GM12878 (cell line): ENCODE results near the gene GMNN.

Experiments
- ATF3 ChIP-seq: IDR thresholded peaks from 2 replicates; pipeline ENCODE4 v1.6.1; 2011; ENCODE audit warnings: low read depth, mild to moderate bottlenecking, low read length, moderate library complexity, borderline replicate concordance; ENCODE audit errors: extremely low read depth
- EP300 ChIP-seq, 2 experiments: fragments of 150-350 bp in 1 of 2; IDR thresholded peaks; 2 replicates each; pipeline ENCODE4 v1.6.1; 2011 to 2012; ENCODE audit warnings: low read depth in 2 of 2, low read length in 2 of 2, borderline replicate concordance in 1 of 2, improper control_type of control experiment in 1 of 2, inconsistent platforms in 1 of 2; ENCODE audit not compliant: control insufficient read depth in 1 of 2
- EZH2 ChIP-seq: IDR thresholded peaks from 2 replicates; pipeline ENCODE4 v1.6.1; 2012; ENCODE audit warnings: low read depth, mild to moderate bottlenecking, control low read depth, inconsistent platforms, low read length, borderline replicate concordance; ENCODE audit not compliant: control insufficient read depth
- HCFC1 ChIP-seq: fragments of 150-350 bp; IDR thresholded peaks from 2 replicates; pipeline ENCODE4 v1.6.1; 2014; ENCODE audit warnings: low read length
- HDAC6 ChIP-seq: fragments of 200-600 bp; sonication (generic); IDR thresholded peaks from one replicate; pipeline ENCODE4 v1.8.0; 2017; ENCODE audit warnings: antibody characterized with exemption; ENCODE audit not compliant: unreplicated experiment
- POLR2A ChIP-seq: IDR thresholded peaks from 2 replicates; pipeline ENCODE4 v1.6.1; 2011; ENCODE audit warnings: low read depth, mild to moderate bottlenecking, low read length
- POLR2AphosphoS5 ChIP-seq: IDR thresholded peaks from 2 replicates; pipeline ENCODE4 v1.6.1; 2011; ENCODE audit warnings: mild to moderate bottlenecking, low read length, inconsistent platforms
- RAD51 ChIP-seq: fragments of 450-650 bp; IDR thresholded peaks from 2 replicates; pipeline ENCODE4 v1.6.1; 2016; ENCODE audit warnings: moderate library complexity, mild to moderate bottlenecking, inconsistent platforms
- SMAD1 ChIP-seq: fragments of 450-650 bp; IDR thresholded peaks from 2 replicates; pipeline ENCODE4 v1.6.1; 2018; ENCODE audit warnings: mild to moderate bottlenecking, low read depth; ENCODE audit not compliant: partially characterized antibody
- TCF12 ChIP-seq: IDR thresholded peaks from 2 replicates; pipeline ENCODE4 v1.6.1; 2011; ENCODE audit warnings: low read depth, mild to moderate bottlenecking, low read length
- ZNF24 ChIP-seq: fragments of 450-650 bp; IDR thresholded peaks from 2 replicates; pipeline ENCODE4 v1.6.1; 2017; ENCODE audit warnings: antibody characterized with exemption, mild to moderate bottlenecking
- ZNF274 ChIP-seq: IDR thresholded peaks from one replicate; pipeline ENCODE4 v1.8.0; 2011; ENCODE audit not compliant: insufficient read length, insufficient read depth
- TF ChIP-seq, protein P1 (sequence below), 3 experiments: IDR thresholded peaks in 2 of 3; conservative IDR thresholded peaks in 1 of 3; 2 replicates each; pipeline ENCODE4 v1.5.1; 2011; ENCODE audit warnings: low read depth in 3 of 3, low read length in 3 of 3, mild to moderate bottlenecking in 3 of 3, control low read depth in 2 of 3, moderate library complexity in 2 of 3, inconsistent platforms in 1 of 3, mixed read lengths in 1 of 3; ENCODE audit not compliant: control insufficient read depth in 2 of 3, insufficient read depth in 1 of 3; ENCODE audit errors: extremely low read depth in 1 of 3

DNA sequence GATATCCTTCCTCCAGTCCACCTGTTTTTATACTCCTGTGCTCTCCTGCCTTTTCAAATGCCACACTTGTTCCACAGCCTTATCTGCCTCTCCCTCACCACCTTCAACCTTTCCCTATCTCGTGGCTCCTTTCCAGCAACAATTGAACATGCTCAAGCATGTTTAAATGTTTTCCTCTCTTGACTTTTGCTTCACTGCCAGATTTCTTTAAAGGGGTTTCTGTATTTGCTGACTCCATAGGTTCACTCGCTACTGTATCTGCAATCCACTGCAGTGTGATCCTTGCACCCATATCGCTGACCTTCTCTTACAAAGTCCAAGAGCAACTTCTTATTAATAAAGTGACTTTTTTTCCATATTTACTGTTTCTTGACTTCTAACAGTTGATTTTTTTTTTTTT is 11.2 kb upstream of the GMNN start:
- no peak for TF ChIP-seq POLR2A
- TF ChIP-seq ZNF274 = no peak
- TF ChIP-seq, protein P1, sequence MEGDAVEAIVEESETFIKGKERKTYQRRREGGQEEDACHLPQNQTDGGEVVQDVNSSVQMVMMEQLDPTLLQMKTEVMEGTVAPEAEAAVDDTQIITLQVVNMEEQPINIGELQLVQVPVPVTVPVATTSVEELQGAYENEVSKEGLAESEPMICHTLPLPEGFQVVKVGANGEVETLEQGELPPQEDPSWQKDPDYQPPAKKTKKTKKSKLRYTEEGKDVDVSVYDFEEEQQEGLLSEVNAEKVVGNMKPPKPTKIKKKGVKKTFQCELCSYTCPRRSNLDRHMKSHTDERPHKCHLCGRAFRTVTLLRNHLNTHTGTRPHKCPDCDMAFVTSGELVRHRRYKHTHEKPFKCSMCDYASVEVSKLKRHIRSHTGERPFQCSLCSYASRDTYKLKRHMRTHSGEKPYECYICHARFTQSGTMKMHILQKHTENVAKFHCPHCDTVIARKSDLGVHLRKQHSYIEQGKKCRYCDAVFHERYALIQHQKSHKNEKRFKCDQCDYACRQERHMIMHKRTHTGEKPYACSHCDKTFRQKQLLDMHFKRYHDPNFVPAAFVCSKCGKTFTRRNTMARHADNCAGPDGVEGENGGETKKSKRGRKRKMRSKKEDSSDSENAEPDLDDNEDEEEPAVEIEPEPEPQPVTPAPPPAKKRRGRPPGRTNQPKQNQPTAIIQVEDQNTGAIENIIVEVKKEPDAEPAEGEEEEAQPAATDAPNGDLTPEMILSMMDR (IDR thresholded peaks at IDR 0.05 in 2 of 3, conservative IDR thresholded peaks at IDR 0.05 in 1 of 3; ENCODE audit: control insufficient read depth in 2 of 3, extremely low read depth in 1 of 3, insufficient read depth in 1 of 3, low read depth in 3 of 3, low read length in 3 of 3) = no peak
- no peak for TF ChIP-seq HCFC1
- no peak for TF ChIP-seq EZH2
- TF ChIP-seq RAD51 = no peak
- no peak for TF ChIP-seq ATF3
- TF ChIP-seq ZNF24 = no peak
- no peak for TF ChIP-seq HDAC6
- no peak for TF ChIP-seq SMAD1
- no peak for TF ChIP-seq POLR2AphosphoS5
- TF ChIP-seq EP300 (IDR thresholded peaks at IDR 0.05; ENCODE audit: borderline replicate concordance in 1 of 2, control insufficient read depth in 1 of 2, low read depth in 2 of 2, low read length in 2 of 2) = no peak
- TF ChIP-seq TCF12 = no peak
